Activated CD4-positive, CD25-positive, alpha-beta regulatory T cell treated with anti-CD3 and anti-CD28 coated beads, Interleukin-2, amount 50 U/mL, for 24 hours (primary cell): ENCODE measurements around the gene ESCO1.
"Not testable (repeated sequence)": the region's sequence is repeated elsewhere in the genome, so short reads cannot be mapped to it uniquely, and the experiment has no call there.

Experiments used
- ATAC-seq, 2 donors: fragments of 150-1000 bp; cut with Tn5 transposase; one replicate each; pipeline ENCODE4 v1.10.0; 2021; ENCODE audit warnings: mild to moderate bottlenecking in 1 of 2, moderate library complexity in 1 of 2

ESCO1 gene

DNA sequence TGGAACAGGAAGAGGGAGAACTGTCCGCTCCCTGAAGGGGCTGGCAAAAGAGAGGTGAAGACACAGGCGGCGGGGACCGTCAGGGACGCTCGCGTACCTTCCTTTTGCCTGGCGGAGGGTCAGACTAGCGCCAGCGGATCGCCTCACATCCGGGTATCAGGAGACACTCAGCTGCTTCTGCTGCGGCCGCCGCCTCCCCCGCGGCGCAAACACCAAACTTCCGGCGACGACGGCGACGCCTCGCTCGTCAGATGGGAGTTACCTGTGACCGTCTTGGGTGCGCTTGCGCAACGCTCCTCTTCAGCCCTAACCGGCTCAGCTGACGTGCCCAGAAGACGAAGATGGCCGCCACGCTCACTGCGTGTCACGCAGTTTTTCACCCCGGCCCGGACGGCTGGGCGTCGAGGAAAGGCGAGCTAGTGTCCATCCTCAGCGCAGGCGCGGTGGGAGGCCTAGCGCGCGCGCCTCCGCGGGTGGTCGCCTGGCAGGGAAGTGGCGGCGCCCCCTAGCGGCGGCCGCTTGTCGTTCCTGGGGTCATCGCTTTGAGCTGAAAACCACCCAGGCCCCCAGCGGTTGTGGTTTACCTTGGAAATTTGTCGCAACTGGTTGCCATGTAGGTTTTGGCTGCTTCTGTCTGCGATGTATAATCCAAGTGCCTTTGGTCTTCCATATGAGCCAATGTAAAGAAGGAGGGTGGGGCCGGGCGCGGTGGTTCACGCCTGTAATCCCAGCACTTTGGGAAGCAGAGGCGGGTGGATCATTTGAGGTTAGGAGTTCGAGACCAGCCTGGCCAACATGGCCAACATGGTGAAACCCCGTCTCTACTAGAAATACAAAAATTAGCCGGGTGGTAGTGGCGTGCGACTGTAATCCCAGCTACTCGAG lies at the start of gene ESCO1:
ESCO1 (minus strand) TSS at position 179 of the 885 bp plus-strand sequence. CDS start 25,861 bp downstream, outside the sequence.
- peak; percentile 91 to 92 for ATAC-seq

GRCh38 chr18:21640375-21640774 lies 39.9 kb upstream of the ESCO1 start:
- not testable (repeated sequence) for ATAC-seq

GRCh38 chr18:21638822-21639221 lies 38.3 kb upstream of the ESCO1 start:
- no peak for ATAC-seq

- no peak for ATAC-seq
Measured at GRCh38 chr18:21636769-21637168, 36.3 kb upstream of the ESCO1 start.

DNA sequence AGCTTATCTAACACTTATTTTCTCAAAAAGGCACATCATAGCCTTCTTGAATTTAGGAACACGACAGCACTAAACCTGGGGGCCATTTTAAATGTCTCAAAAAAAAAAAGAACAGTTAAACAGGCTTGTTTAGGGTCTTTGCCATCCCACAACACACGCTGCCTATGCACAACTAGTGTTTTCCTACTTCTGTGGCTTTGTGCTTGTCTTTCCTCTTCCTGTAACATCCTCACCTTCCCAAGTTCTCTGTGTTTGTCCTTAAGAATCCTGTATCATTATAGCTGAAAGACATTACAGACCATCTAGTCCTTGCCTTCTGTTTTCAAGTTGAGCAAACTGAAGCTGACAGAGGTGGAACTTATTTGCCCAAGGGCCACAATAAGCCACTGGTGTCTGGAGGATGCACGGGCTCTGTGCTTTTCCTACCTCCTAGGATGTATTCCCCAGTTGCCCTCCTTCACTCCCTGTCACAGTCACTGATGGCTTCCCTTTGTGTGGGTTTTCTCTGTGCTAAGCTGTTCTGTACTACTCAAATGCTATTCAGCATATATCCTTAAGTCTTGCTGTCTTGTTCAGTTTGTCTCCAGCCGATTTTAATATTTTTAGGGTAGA lies 34.2 kb upstream of the ESCO1 start:
- ATAC-seq: no peak

GRCh38 chr18:21632393-21632792 lies 31.9 kb upstream of the ESCO1 start:
- no peak for ATAC-seq

GRCh38 chr18:21629089-21629832 lies 28.8 kb upstream of the ESCO1 start:
- no peak for ATAC-seq

DNA sequence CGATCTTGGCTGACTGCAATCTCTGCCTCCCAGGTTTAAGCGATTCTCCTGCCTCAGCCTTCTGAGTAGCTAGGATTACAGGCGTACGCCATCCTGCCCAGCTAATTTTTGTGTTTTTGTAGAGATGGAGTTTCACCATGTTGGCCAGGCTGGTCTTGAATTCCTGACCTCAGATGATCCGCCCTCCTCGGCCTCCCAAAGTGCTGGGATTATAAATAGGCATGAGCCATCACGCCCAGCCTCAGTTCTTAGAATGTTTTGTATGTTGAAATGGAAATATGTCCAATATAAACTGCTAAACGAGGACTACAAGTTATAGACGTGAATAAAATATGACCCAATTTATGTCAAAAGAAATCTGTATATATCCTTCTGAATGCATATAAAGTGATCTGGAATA lies 21.1 kb upstream of the ESCO1 start:
- ATAC-seq: not testable (repeated sequence)

GRCh38 chr18:21612125-21613039 lies 11.9 kb upstream of the ESCO1 start, which contains the start of gene SNRPD1:
Gene SNRPD1 (plus strand): TSS chr18:21612314. CDS start chr18:21612430, 116 bp downstream.
- ATAC-seq: peak; percentile 97 to 99

DNA sequence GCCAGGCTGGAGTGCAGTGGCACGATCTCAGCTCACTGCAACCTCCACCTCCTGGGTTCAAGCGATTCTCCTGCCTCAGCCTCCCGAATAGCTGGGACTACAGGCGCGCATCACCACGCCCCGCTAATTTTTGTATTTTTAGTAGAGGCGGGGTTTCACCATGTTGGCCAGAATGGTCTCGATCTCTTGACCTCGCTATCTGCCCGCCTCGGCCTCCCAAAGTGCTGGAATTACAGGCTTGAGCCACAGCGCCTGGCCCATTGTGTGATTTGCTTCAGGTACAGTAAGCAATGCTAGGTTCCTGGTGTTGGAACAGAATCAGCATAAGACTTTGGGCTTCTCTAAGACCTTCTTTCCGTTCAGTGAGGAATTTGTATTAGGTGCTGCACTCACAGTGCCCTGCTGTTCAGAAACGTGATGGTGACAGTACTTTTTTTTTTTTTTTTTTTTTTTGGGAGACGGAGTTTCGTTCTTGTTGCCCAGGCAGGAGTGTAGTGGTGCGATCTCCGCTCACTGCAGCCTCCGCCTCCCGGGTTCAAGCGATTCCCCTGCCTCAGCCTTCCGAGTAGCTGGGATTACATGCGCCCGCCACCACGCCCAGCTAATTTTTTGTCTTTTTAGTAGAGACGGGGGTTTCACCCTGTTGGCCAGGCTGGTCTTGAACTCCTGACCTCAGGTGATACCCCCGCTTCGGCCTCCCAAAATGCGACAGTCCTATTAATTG lies 11.1 kb upstream of the ESCO1 start:
- ATAC-seq: not testable (repeated sequence)

DNA sequence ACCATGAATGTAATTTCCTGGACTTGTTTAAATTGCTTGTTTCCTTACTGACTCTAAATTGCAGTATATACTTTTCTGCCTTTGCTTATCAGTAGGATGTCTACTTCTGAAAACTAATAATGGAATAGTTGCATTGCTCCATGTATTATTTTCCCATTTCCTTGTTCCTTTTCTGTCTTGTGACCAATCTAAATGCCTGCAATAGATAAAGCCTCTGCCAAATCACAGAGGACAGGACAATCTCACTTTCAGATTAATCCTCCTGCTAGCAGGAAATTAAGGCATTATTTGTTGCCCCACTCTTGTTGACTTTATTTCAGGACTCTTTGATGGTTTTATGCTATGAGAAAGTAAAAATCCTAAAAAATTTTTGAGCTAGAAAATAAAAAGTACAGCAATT lies 4.7 kb upstream of the ESCO1 start:
- no peak for ATAC-seq

- no peak for ATAC-seq
Measured at GRCh38 chr18:21604671-21605070, 4.2 kb upstream of the ESCO1 start.

DNA sequence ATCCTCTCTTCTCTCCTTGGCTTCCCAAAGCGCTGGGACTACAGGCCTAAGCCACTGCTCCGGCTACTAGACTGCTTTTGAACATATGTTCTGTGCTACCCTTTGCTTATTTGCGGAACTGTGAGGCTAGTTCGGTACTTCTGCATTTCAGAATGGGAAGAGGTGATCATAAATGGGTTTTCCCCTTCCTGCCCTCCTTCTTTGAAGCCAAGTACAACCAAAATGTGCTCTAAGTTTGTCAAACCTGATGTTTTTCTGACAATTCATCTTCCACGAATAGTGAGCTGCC lies 1.7 kb upstream of the ESCO1 start:
- ATAC-seq: no peak

DNA sequence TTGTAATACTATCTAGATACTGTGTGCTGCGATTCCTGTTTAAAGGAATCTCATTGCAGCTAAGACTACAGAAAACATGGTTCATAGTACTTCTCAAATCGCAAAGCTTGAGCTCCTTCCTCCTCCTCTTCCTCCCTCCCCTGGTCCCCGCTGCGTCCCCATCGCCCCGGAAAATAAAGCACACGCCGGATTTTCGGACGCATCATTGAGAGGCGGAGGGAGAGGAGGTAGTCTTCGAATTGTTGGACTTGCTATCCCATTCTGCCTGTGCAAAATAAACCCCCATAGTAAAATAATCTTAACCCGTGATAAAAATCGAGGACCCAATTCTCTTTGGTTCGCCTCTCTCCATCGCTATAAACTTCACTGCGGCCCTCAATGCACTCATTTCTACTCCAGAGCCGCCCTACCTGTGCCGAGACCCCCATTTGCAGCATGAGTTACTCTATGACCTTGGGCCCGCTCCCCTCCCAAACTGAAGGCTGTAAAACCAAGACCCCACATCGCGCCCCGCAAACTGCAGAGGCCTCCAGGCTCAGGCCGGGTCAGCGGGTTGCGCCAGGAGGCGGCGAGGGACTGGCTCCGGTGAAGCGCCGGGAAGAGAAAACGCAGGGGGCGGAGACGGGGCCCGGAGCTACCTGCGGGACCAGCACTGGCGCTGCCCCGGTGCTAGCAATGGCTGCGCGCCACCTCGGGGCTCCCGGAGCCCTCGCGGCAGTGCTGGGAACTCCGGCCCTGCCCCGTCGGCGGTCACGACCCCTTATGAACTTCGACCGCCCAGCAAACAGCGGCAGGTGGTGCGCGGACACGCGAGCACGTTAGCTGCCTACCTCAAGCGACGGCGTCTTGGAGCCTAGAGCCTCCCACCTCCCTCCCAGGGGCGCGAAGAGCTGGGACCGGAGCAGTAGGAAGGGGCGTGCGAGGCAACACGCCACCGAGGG lies 649 bp downstream of the ESCO1 start:
- ATAC-seq: peak; percentile 54 to 57

- no peak for ATAC-seq
Measured at GRCh38 chr18:21598726-21599584, 1.5 kb downstream of the ESCO1 start.

DNA sequence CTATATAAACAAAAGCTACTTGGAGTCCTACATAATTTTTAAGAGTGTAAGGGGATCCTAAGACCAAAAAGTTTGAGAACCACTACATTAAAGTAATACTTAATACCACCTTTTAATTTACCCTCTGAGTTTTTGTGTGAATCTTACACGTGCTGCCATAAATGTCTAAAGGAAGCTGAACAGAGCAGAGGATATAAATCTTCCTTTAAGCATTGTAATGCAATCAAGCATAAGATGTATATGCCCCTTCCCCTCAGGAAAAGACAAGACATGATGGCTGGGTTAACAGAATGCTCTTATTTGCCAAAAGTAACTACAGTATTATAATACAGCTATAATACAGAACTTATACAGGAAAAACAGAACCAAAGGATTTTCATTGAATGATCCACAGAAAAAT lies 2.9 kb downstream of the ESCO1 start:
- no peak for ATAC-seq

GRCh38 chr18:21593540-21594257 lies 6.8 kb downstream of the ESCO1 start:
- ATAC-seq: peak in 1 of 2 donors; percentile 20

- ATAC-seq: not testable (repeated sequence)
Measured at GRCh38 chr18:21592361-21592760, 8.1 kb downstream of the ESCO1 start.

DNA sequence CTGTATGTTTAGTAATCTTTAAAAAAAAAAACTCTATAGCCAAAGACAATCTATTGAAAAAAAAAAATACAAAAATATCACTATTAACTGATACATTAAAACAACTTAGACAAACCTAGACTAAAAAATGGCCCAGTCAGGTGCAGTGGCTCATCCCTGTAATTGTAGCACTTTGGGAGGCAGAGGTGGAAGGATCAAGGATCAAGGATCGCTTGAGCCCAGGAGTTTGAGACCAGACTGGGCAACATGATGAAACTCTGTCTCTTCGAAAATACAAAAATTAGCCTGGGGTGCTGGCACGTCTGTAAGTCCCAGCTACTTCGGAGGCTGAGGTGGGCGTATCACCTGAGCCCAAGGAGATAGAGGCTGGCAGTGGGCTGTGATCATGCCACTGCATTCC lies 16.1 kb downstream of the ESCO1 start:
- ATAC-seq: no peak
